Caco-2 (cell line): ENCODE measurements around the gene KIAA2012. TPM values are rescaled to one million over a fixed set of nuclear protein-coding genes. Genes with fewer than 3 reads are reported as not detected.

Source experiments
- BruUV-seq: library from RNA; stranded (reverse); fragments of 400-500 nt; replicated peaks from 2 replicates; lab custom pipeline; 2021; lab: Mats Ljungman, UMichigan
- CTCF ChIA-PET: fragments of 300-600 bp; sonication (Branson Sonifier 250); formaldehyde crosslinking; loops from one replicate; lab custom pipeline; 2022; ENCODE audit warnings: antibody characterized with exemption; lab: Charles Lee
- POLR2A ChIA-PET: fragments of 300-600 bp; sonication (Branson Sonifier 250); formaldehyde crosslinking; loops from one replicate; lab custom pipeline; 2022; ENCODE audit warnings: antibody characterized with exemption; lab: Charles Lee
- DNase-seq, 2 experiments: peaks; one replicate each; pipeline versions ENCODE4 v3.0.0 to v3.0.0-alpha.2; 2020 to 2022
- H3K27me3 ChIP-seq: replicated peaks from 2 replicates; pipeline ENCODE4 v1.6.0; 2011; ENCODE audit warnings: low read length; ENCODE audit not compliant: control insufficient read depth, insufficient read depth
- H3K36me3 ChIP-seq: 2 replicates; pipeline ENCODE4 v1.5.1; 2011; ENCODE audit warnings: low read length; ENCODE audit not compliant: control insufficient read depth, insufficient read depth
- H3K4me1 ChIP-seq: fragments of 250-450 bp; sonication (Bioruptor Pico); 2 replicates; pipeline ENCODE4 v1.5.1; 2020; ENCODE audit warnings: mild to moderate bottlenecking
- H3K4me3 ChIP-seq: 2 replicates; pipeline ENCODE4 v1.5.1; 2011; ENCODE audit warnings: low read depth, mild to moderate bottlenecking, control low read depth, low read length
- H3K9me3 ChIP-seq: fragments of 250-450 bp; sonication (Bioruptor Pico); 2 replicates; pipeline ENCODE4 v1.5.1; 2020; ENCODE audit warnings: mild to moderate bottlenecking, moderate library complexity
- H3K27ac Mint-ChIP-seq: one replicate; pipeline ENCODE4 v1.8.0; 2022; ENCODE audit warnings: mixed read lengths; ENCODE audit not compliant: unreplicated experiment
- H3K27me3 Mint-ChIP-seq: one replicate; pipeline ENCODE4 v1.8.0; 2022; ENCODE audit warnings: mixed read lengths; ENCODE audit not compliant: insufficient read depth, unreplicated experiment
- H3K36me3 Mint-ChIP-seq: one replicate; pipeline ENCODE4 v1.8.0; 2022; ENCODE audit warnings: mild to moderate bottlenecking, mixed read lengths; ENCODE audit not compliant: insufficient read depth, unreplicated experiment
- H3K4me1 Mint-ChIP-seq: one replicate; pipeline ENCODE4 v1.8.0; 2022; ENCODE audit warnings: low read depth, mixed read lengths; ENCODE audit not compliant: unreplicated experiment
- H3K4me3 Mint-ChIP-seq: one replicate; pipeline ENCODE4 v1.8.0; 2022; ENCODE audit warnings: mild to moderate bottlenecking, moderate library complexity, mixed read lengths; ENCODE audit not compliant: unreplicated experiment
- H3K9me3 Mint-ChIP-seq: one replicate; pipeline ENCODE4 v1.8.0; 2022; ENCODE audit warnings: mixed read lengths; ENCODE audit not compliant: unreplicated experiment
- intact Hi-C: fragments of 100-400 bp; cut with micrococcal nuclease; formaldehyde crosslinking; loops from one replicate; pipeline ENCODE4 v1.10.0; 2022; ENCODE audit not compliant: unreplicated experiment
- total RNA-seq: library from RNA; stranded (reverse); gene quantifications from 2 replicates; pipeline ENCODE4 v1.2.3, GENCODE V29; 2022
- TF ChIP-seq, protein P1 (sequence below), 2 experiments: fragments of 200-600 bp in 1 of 2; IDR thresholded peaks; 1 replicate in 1 of 2; 2 replicates in 1 of 2; pipeline versions ENCODE4 v1.5.1 to v1.8.0; 2011 to 2022; ENCODE audit warnings: antibody characterized with exemption in 1 of 2, control low read depth in 1 of 2, inconsistent platforms in 1 of 2, low read depth in 1 of 2, low read length in 1 of 2, mild to moderate bottlenecking in 1 of 2, moderate library complexity in 1 of 2; ENCODE audit not compliant: insufficient read depth in 1 of 2, severe bottlenecking in 1 of 2, unreplicated experiment in 1 of 2

Gene KIAA2012
- total RNA-seq, 1 experiment from 2014 or later = 0.27 TPM

DNA sequence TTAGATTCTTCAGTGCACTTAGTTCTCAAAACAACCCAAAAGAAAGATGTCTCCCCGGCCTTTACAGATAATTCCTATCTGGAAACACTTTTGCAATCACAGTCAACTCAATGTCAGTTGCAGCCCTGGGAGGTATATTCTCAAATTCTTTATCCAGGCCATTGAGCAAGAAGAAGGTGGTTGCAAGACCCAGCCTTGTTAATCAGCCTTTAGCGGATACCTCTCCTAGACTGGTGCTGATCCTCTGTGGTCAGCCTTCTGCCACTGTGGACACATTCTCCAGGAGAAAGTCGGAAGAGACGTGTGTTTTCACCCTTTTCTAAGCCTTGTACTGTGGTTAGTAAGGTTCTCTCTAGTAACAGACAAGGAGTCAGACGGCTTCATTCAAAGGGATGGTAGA lies 47.2 kb upstream of the KIAA2012 start:
- Mint-ChIP-seq H3K9me3 (no peaks in the 10 kb centered on the region), H3K27me3 (no peaks in the 10 kb centered on the region), H3K27ac (no peak overlapping the region), H3K4me1 (no peaks in the 10 kb centered on the region), H3K4me3 (no peak overlapping the region), H3K36me3 (no peaks in the 10 kb centered on the region)
- no peaks in the 10 kb centered on the region; the same call in 1 of the 2 replicates for H3K9me3 ChIP-seq
- BruUV-seq = no TSS peak
- no peak for DNase-seq
- intact Hi-C loops = no loop called here
- POLR2A ChIA-PET = no interaction called here
- TF ChIP-seq, protein P1, sequence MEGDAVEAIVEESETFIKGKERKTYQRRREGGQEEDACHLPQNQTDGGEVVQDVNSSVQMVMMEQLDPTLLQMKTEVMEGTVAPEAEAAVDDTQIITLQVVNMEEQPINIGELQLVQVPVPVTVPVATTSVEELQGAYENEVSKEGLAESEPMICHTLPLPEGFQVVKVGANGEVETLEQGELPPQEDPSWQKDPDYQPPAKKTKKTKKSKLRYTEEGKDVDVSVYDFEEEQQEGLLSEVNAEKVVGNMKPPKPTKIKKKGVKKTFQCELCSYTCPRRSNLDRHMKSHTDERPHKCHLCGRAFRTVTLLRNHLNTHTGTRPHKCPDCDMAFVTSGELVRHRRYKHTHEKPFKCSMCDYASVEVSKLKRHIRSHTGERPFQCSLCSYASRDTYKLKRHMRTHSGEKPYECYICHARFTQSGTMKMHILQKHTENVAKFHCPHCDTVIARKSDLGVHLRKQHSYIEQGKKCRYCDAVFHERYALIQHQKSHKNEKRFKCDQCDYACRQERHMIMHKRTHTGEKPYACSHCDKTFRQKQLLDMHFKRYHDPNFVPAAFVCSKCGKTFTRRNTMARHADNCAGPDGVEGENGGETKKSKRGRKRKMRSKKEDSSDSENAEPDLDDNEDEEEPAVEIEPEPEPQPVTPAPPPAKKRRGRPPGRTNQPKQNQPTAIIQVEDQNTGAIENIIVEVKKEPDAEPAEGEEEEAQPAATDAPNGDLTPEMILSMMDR (IDR thresholded peaks at IDR 0.05; ENCODE audit: insufficient read depth in 1 of 2, low read depth in 1 of 2, low read length in 1 of 2, severe bottlenecking in 1 of 2, unreplicated experiment in 1 of 2) = no peak
- H3K36me3 ChIP-seq = no peaks in the 10 kb centered on the region
- no peaks in the 10 kb centered on the region for H3K27me3 ChIP-seq
- no peak overlapping the region for H3K4me3 ChIP-seq
- no peaks in the 10 kb centered on the region for H3K4me1 ChIP-seq
- CTCF ChIA-PET = no interaction called here

DNA sequence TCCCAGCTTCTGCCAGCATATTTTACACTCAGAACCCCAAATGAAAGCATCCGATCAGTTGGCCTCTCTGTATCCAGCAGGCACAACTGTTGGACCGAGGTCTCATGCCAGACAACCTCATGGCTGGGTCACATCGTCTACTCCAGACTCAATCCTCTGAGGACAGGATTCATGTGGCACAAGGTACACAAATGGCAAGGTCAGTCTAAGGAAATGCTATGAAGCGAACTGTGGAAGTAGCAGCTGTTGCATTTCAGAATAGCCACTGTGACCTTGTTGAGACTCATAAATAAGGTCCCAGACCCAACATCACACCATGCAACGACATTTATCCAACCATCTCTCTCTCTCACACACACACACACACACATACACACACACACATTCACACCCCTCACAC lies 46.5 kb upstream of the KIAA2012 start:
- H3K9me3 ChIP-seq = no peaks in the 10 kb centered on the region; the same call in 1 of the 2 replicates
- H3K27me3 ChIP-seq = no peaks in the 10 kb centered on the region
- TF ChIP-seq, protein P1 (IDR thresholded peaks at IDR 0.05; ENCODE audit: insufficient read depth in 1 of 2, low read depth in 1 of 2, low read length in 1 of 2, severe bottlenecking in 1 of 2, unreplicated experiment in 1 of 2) = no peak
- POLR2A ChIA-PET = no interaction called here
- BruUV-seq = no TSS peak
- intact Hi-C loops = no loop called here
- H3K36me3 Mint-ChIP-seq = no peaks in the 10 kb centered on the region
- no peak overlapping the region for H3K27ac Mint-ChIP-seq
- H3K27me3 Mint-ChIP-seq = no peaks in the 10 kb centered on the region
- no peak for DNase-seq
- no peaks in the 10 kb centered on the region for H3K9me3 Mint-ChIP-seq
- H3K4me3 Mint-ChIP-seq = no peak overlapping the region
- no peak overlapping the region for H3K4me3 ChIP-seq
- CTCF ChIA-PET = no interaction called here
- H3K4me1 Mint-ChIP-seq = no peaks in the 10 kb centered on the region
- peaks cover 1% of the 10 kb centered on the region; the same call in 1 of the 2 replicates for H3K4me1 ChIP-seq
- no peaks in the 10 kb centered on the region for H3K36me3 ChIP-seq

DNA sequence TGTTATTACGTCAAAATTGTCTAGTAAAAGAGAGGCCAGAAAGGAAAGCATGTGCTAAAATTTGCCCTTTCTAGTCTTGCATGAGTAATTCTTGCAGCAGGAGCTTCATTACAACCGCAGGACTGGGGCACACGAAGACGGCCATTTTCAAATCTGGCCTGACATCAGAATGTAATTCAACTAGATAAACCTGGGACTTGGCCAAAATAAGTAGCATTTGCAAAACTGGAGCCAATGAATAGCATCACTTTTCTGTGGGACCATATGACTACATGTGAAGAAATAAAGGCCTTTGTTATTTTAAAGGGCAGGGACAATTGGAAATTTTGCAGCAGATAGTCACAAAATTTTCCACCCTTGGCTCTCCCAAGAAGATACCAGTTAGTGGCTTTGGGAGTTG lies 42.4 kb upstream of the KIAA2012 start:
- POLR2A ChIA-PET = no interaction called here
- BruUV-seq = no TSS peak
- H3K27ac Mint-ChIP-seq = no peak overlapping the region
- CTCF ChIA-PET = interaction anchor here (0.6 kb wide), 2 partner anchors 165 to 1447 kb away, joined by 3 to 4 read pairs; no protein-coding TSS in a partner anchor
- DNase-seq = no peak
- TF ChIP-seq, protein P1 (IDR thresholded peaks at IDR 0.05; ENCODE audit: insufficient read depth in 1 of 2, low read depth in 1 of 2, low read length in 1 of 2, severe bottlenecking in 1 of 2, unreplicated experiment in 1 of 2) = no peak
- intact Hi-C loops = loop anchor here (5.0 kb wide), 3 partner anchors 123 to 233 kb away; no protein-coding TSS in a partner anchor
- no peaks in the 10 kb centered on the region; the same call in 1 of the 2 replicates for H3K9me3 ChIP-seq
- H3K9me3 Mint-ChIP-seq = no peaks in the 10 kb centered on the region
- no peak overlapping the region for H3K4me3 ChIP-seq
- H3K27me3 ChIP-seq = no peaks in the 10 kb centered on the region
- H3K4me3 Mint-ChIP-seq = no peak overlapping the region
- peaks cover 11% of the 10 kb centered on the region for H3K4me1 ChIP-seq
- peaks cover 24% of the 10 kb centered on the region for H3K36me3 Mint-ChIP-seq
- H3K4me1 Mint-ChIP-seq = no peaks in the 10 kb centered on the region
- H3K36me3 ChIP-seq = peaks cover under 1% of the 10 kb centered on the region; the same call in 1 of the 2 replicates
- no peaks in the 10 kb centered on the region for H3K27me3 Mint-ChIP-seq
